Common myeloid progenitor, CD34-positive (primary cell): Measurements from ENCODE around the gene GFOD2.
"Not testable (repeated sequence)": the region's sequence is repeated elsewhere in the genome, so short reads cannot be mapped to it uniquely, and the experiment has no call there.

ENCODE experiments used
- CTCF ChIA-PET: fragments of 350-600 bp; sonication (Branson Sonifier 250); formaldehyde crosslinking; loops from one replicate; lab custom pipeline; 2021; ENCODE audit warnings: antibody characterized with exemption; lab: Charles Lee
- POLR2A ChIA-PET: fragments of 350-600 bp; sonication (Branson Sonifier 250); formaldehyde crosslinking; loops from one replicate; lab custom pipeline; 2021; ENCODE audit warnings: antibody characterized with exemption; lab: Charles Lee
- DNase-seq, 3 donors: peaks; one replicate each; pipeline versions ENCODE4 v3.0.0 to v3.0.0-alpha.2; 2013
- H3K27ac ChIP-seq, 2 experiments: 1 replicate in 1 of 2; 2 replicates in 1 of 2; pipeline ENCODE4 v1.7.0; 2013; ENCODE audit warnings: inconsistent platforms in 2 of 2, low read length in 2 of 2, mild to moderate bottlenecking in 2 of 2, low read depth in 1 of 2, moderate library complexity in 1 of 2; ENCODE audit not compliant: severe bottlenecking in 2 of 2, insufficient read depth in 1 of 2, poor library complexity in 1 of 2
- H3K27me3 ChIP-seq, 5 experiments: replicated peaks in 2 of 5; 1 replicate in 3 of 5; 2 replicates in 2 of 5; pipeline versions ENCODE4 v1.6.1 to v1.7.0; 2013; ENCODE audit warnings: low read length in 4 of 5, mild to moderate bottlenecking in 2 of 5, moderate library complexity in 2 of 5, inconsistent platforms in 1 of 5; ENCODE audit not compliant: insufficient read depth in 5 of 5, control insufficient read depth in 4 of 5
- H3K36me3 ChIP-seq, 4 experiments: 1 replicate in 2 of 4; 2 replicates in 2 of 4; pipeline versions ENCODE4 v1.6.1 to v1.7.0; 2013; ENCODE audit warnings: low read length in 3 of 4, control low read depth in 1 of 4, mild to moderate bottlenecking in 1 of 4; ENCODE audit not compliant: control insufficient read depth in 4 of 4, insufficient read depth in 4 of 4
- H3K4me1 ChIP-seq, 4 experiments: 1 replicate in 3 of 4; 2 replicates in 1 of 4; pipeline versions ENCODE4 v1.6.1 to v1.7.1; 2013; ENCODE audit warnings: low read length in 3 of 4, mild to moderate bottlenecking in 3 of 4, control low read depth in 1 of 4, inconsistent platforms in 1 of 4, moderate library complexity in 1 of 4; ENCODE audit not compliant: control insufficient read depth in 4 of 4, insufficient read depth in 4 of 4; ENCODE audit errors: control extremely low read depth in 1 of 4
- H3K4me3 ChIP-seq, 7 experiments: 1 replicate in 4 of 7; 2 replicates in 3 of 7; pipeline versions ENCODE4 v1.5.1 to v1.7.0; 2013; ENCODE audit warnings: mild to moderate bottlenecking in 7 of 7, low read length in 6 of 7, moderate library complexity in 6 of 7, inconsistent platforms in 2 of 7, low read depth in 2 of 7, control low read depth in 1 of 7; ENCODE audit not compliant: insufficient read depth in 4 of 7, control insufficient read depth in 1 of 7; ENCODE audit errors: extremely low read depth in 1 of 7
- H3K9me3 ChIP-seq, 5 experiments: 1 replicate in 4 of 5; 2 replicates in 1 of 5; pipeline versions ENCODE4 v1.6.1 to v1.7.1; 2013; ENCODE audit warnings: low read length in 4 of 5, mild to moderate bottlenecking in 2 of 5, inconsistent platforms in 1 of 5, low read depth in 1 of 5, moderate library complexity in 1 of 5; ENCODE audit not compliant: control insufficient read depth in 4 of 5, insufficient read depth in 2 of 5; ENCODE audit errors: control extremely low read depth in 1 of 5
- WGBS: methylation state at CpG from one replicate; pipeline ENCODE4 v1.1.5; 2013; ENCODE audit not compliant: insufficient coverage; 5-methylcytosine and 5-hydroxymethylcytosine counted together

The GFOD2 gene

DNA sequence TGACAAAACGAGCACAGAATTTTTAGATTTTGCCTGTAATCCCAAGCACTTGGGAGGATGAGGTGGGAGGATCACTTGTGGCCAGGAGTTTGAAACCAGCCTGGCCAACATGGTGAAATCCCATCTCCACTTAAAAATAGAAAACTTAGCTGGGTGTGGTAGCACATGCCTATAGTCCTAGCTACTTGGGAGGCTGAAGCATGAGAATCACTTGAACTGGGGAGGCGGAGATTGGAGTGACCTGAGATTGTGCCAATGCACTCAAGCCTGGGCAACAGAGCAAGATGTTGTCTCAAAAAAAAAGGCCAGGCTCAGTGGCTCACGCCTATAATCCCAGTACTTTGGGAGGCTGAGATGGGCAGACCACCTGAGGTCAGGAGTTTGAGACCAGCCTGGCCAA, 32.2 kb upstream of the GFOD2 start:
- H3K4me3 ChIP-seq, POLR2A ChIA-PET, H3K27ac ChIP-seq, H3K9me3 ChIP-seq, DNase-seq, CTCF ChIA-PET, H3K4me1 ChIP-seq, H3K27me3 ChIP-seq: not testable (repeated sequence)
- H3K36me3 ChIP-seq: peaks cover 0 to 12% (median 3%) of the 10 kb centered on the region in 4 experiments
- WGBS: 90% methylated on average over 1 of the region's 3 CpGs

GRCh38 chr16:67750466-67750865, 31.4 kb upstream of the GFOD2 start:
- POLR2A ChIA-PET: interaction anchor here (0.6 kb wide), 1 partner anchor 727 kb away, joined by 6 read pairs; no protein-coding TSS in a partner anchor
- Histone ChIP-seq H3K4me1 (no peaks in the 10 kb centered on the region), H3K27ac (no peak overlapping the region), H3K4me3 (no peak overlapping the region), H3K36me3 (peaks cover 0 to 12% (median 3%) of the 10 kb centered on the region in 4 experiments), H3K9me3 (no peaks in the 10 kb centered on the region), H3K27me3 (no peaks in the 10 kb centered on the region)
- CTCF ChIA-PET: interaction anchor here (1.0 kb wide), 1 partner anchor 38 kb away, joined by 3 read pairs; no protein-coding TSS in a partner anchor
- WGBS: 100% methylated on average over 1 of the region's 6 CpGs
- DNase-seq: no peak

GRCh38 chr16:67749436-67750078, 30.4 kb upstream of the GFOD2 start:
- Histone ChIP-seq H3K4me1 (no peaks in the 10 kb centered on the region), H3K36me3 (peaks cover 0 to 12% (median 4%) of the 10 kb centered on the region in 4 experiments), H3K27me3 (no peaks in the 10 kb centered on the region), H3K9me3 (no peaks in the 10 kb centered on the region), H3K4me3 (no peak overlapping the region), H3K27ac (no peak overlapping the region)
- POLR2A ChIA-PET: no interaction called here
- no peak for DNase-seq
- WGBS: 100% methylated on average over 1 of the region's 3 CpGs
- CTCF ChIA-PET: interaction anchor here (0.6 to 3.3 kb wide), 6 partner anchors 9 to 116 kb away, joined by 3 to 11 read pairs (median 3); no protein-coding TSS in a partner anchor

GRCh38 chr16:67748834-67749233, 29.7 kb upstream of the GFOD2 start:
- H3K27ac ChIP-seq: no peak overlapping the region
- DNase-seq: no peak
- ChIA-PET CTCF (interaction anchor here (0.8 to 3.3 kb wide), 3 partner anchors 10 to 59 kb away, joined by 3 to 11 read pairs (median 4); no protein-coding TSS in a partner anchor), POLR2A (no interaction called here)
- no peak overlapping the region for H3K4me3 ChIP-seq
- no peaks in the 10 kb centered on the region for H3K4me1 ChIP-seq
- peaks cover 4 to 17% (median 7%) of the 10 kb centered on the region in 4 experiments for H3K36me3 ChIP-seq
- WGBS: 90% methylated on average over 3 of the region's 3 CpGs
- no peaks in the 10 kb centered on the region for H3K9me3 ChIP-seq
- H3K27me3 ChIP-seq: no peaks in the 10 kb centered on the region

- POLR2A ChIA-PET: no interaction called here
- CTCF ChIA-PET: interaction anchor here (3.3 kb wide), 1 partner anchor 12 kb away, joined by 11 read pairs; no protein-coding TSS in a partner anchor
These were observed 27.7 kb upstream of the GFOD2 start for GRCh38 chr16:67746846-67747245.

GRCh38 chr16:67741118-67741517, 22.0 kb upstream of the GFOD2 start:
- WGBS: 91% methylated on average over 3 of the region's 4 CpGs

More at GRCh38 chr16:67746846-67747245, 27.7 kb upstream of the GFOD2 start:
- H3K9me3 ChIP-seq: no peaks in the 10 kb centered on the region
- DNase-seq: peak in 1 of 3 donors; percentile 15
- no peak overlapping the region for H3K27ac ChIP-seq
- peaks cover 4 to 29% (median 23%) of the 10 kb centered on the region in 4 experiments for H3K36me3 ChIP-seq
- H3K4me3 ChIP-seq: no peak overlapping the region
- H3K27me3 ChIP-seq: no peaks in the 10 kb centered on the region
- no peaks in the 10 kb centered on the region for H3K4me1 ChIP-seq

GRCh38 chr16:67740391-67740790, 21.3 kb upstream of the GFOD2 start:
- H3K9me3 ChIP-seq: no peaks in the 10 kb centered on the region
- DNase-seq: no peak
- CTCF ChIA-PET: interaction anchor here (1.1 kb wide), 1 partner anchor 43 kb away, joined by 3 read pairs; no protein-coding TSS in a partner anchor
- WGBS: 94% methylated on average over 3 of the region's 3 CpGs
- H3K4me1 ChIP-seq: no peaks in the 10 kb centered on the region
- H3K27ac ChIP-seq: no peak overlapping the region
- POLR2A ChIA-PET: no interaction called here
- H3K4me3 ChIP-seq: no peak overlapping the region
- no peaks in the 10 kb centered on the region for H3K27me3 ChIP-seq
- H3K36me3 ChIP-seq: peaks cover 11 to 54% (median 42%) of the 10 kb centered on the region in 4 experiments

More at GRCh38 chr16:67741118-67741517, 22.0 kb upstream of the GFOD2 start:
- POLR2A ChIA-PET: no interaction called here
- Histone ChIP-seq H3K36me3 (peaks cover 11 to 51% (median 41%) of the 10 kb centered on the region in 4 experiments), H3K4me1 (no peaks in the 10 kb centered on the region), H3K9me3 (no peaks in the 10 kb centered on the region), H3K27me3 (no peaks in the 10 kb centered on the region), H3K27ac (no peak overlapping the region), H3K4me3 (no peak overlapping the region)
- CTCF ChIA-PET: interaction anchor here (1.1 kb wide), 1 partner anchor 75 kb away, joined by 5 read pairs; no protein-coding TSS in a partner anchor
- DNase-seq: no peak
